ENCODE data around the gene CKS2. TPM values are rescaled to one million over a fixed set of nuclear protein-coding genes. Genes with fewer than 3 reads are reported as not detected.
"Not testable (repeated sequence)": the region's sequence is repeated elsewhere in the genome, so short reads cannot be mapped to it uniquely, and the experiment has no call there.

Gene CKS2
- total and polyA plus RNA-seq, 2 of the 8 experiments (the other 6 are each of a cell fraction or from before 2014, with no cell fraction given): 337 to 689 TPM

GRCh38 chr9:89281106-89281505, 29.9 kb upstream of the CKS2 start (continued):
- TF ChIP-seq SIN3A (conservative IDR thresholded peaks at IDR 0.05 in 1 of 2, IDR thresholded peaks at IDR 0.05 in 1 of 2; ENCODE audit: low read depth in 1 of 2, low read length in 2 of 2): no peak

GRCh38 chr9:89282248-89282968, 28.6 kb upstream of the CKS2 start:
- H3K23ac ChIP-seq (ENCODE audit: insufficient read length); H3K4ac ChIP-seq (replicated peaks; ENCODE audit: insufficient read length, low read depth, low read length); DNase-seq (ENCODE audit: low read depth in 1 of 2, low spot score in 2 of 2); H3K27ac ChIP-seq (ENCODE audit: low read depth, low read length); H2BK15ac ChIP-seq (ENCODE audit: low read length); H2BK120ac ChIP-seq (replicated peaks; ENCODE audit: low read depth, low read length); FAIRE-seq; H3K79me2 ChIP-seq (ENCODE audit: control insufficient read depth in 1 of 2, insufficient read depth in 2 of 2, low read length in 2 of 2); H3K27me3 ChIP-seq (replicated peaks in 1 of 4; ENCODE audit: control insufficient read depth in 3 of 4, extremely low read depth in 1 of 4, insufficient read depth in 3 of 4, low read length in 3 of 4); H3K23me2 ChIP-seq (ENCODE audit: low read depth, low read length); H3K4me2 ChIP-seq (ENCODE audit: insufficient read depth in 1 of 2, low read depth in 2 of 2, low read length in 2 of 2); H3K4me3 ChIP-seq (ENCODE audit: extremely low read depth in 1 of 4, insufficient read depth in 2 of 4, low read depth in 3 of 4, low read length in 4 of 4); H4K91ac ChIP-seq (replicated peaks; ENCODE audit: insufficient read length, low read length); H2BK5ac ChIP-seq (ENCODE audit: low read depth, low read length); H3K36me3 ChIP-seq (ENCODE audit: control insufficient read depth in 2 of 4, insufficient read depth in 4 of 4, low read length in 3 of 4); CTCF ChIA-PET (ENCODE audit: partially characterized antibody); H2BK20ac ChIP-seq (ENCODE audit: low read length); H4K8ac ChIP-seq (ENCODE audit: extremely low read depth, insufficient read depth, low read length); H3K9me3 ChIP-seq (ENCODE audit: insufficient read depth in 2 of 2, low read depth in 1 of 2, low read length in 1 of 2); H2AK5ac ChIP-seq (ENCODE audit: low read depth, low read length); H3K14ac ChIP-seq (ENCODE audit: insufficient read length); H2AFZ ChIP-seq (ENCODE audit: low read length); H4K5ac ChIP-seq (ENCODE audit: insufficient read length, low read depth, low read length); H3K79me1 ChIP-seq (ENCODE audit: low read depth, low read length); H2BK12ac ChIP-seq (ENCODE audit: low read depth, low read length); H3K18ac ChIP-seq (ENCODE audit: extremely low read depth, low read length); H3K9ac ChIP-seq (replicated peaks in 1 of 4; ENCODE audit: extremely low read depth in 1 of 4, low read depth in 3 of 4, low read length in 3 of 4); H3K56ac ChIP-seq (replicated peaks; ENCODE audit: insufficient read length, low read depth, low read length); H3K4me1 ChIP-seq (replicated peaks in 1 of 4; ENCODE audit: control insufficient read depth in 3 of 4, insufficient read depth in 4 of 4, low read length in 3 of 4); H4K20me1 ChIP-seq (replicated peaks in 1 of 2; ENCODE audit: control insufficient read depth in 1 of 2, insufficient read depth in 2 of 2, low read length in 2 of 2): not testable (repeated sequence)
- WGBS, 2 experiments (ENCODE audit: extremely low coverage in 1 of 2, insufficient coverage in 1 of 2, insufficient read length in 1 of 2, insufficient replicate concordance in 2 of 2, low coverage in 1 of 2, low lambda C conversion rate in 2 of 2, missing lambda C conversion rate in 1 of 2): 95% methylated on average over 31 of the region's 42 CpGs; no CpG with 5 or more reads in 1 of the 2 experiments
- POLR2A ChIA-PET (ENCODE audit: partially characterized antibody): interaction anchor here (1.2 kb wide), 1 partner anchor 29 kb away, joined by 3 read pairs; no protein-coding TSS in a partner anchor

All from H1 (cell line).